ENCODE data around the gene CLN3. TPM values are rescaled to one million over a fixed set of nuclear protein-coding genes. Genes with fewer than 3 reads are reported as not detected.

The CLN3 gene
- total and polyA plus RNA-seq, 2 of the 13 experiments (the other 11 are each of a cell fraction or from before 2014, with no cell fraction given), result 23.4 to 46.8 TPM

- no peak for TF ChIP-seq HINFP (CRISPR knock-in tag; IDR thresholded peaks at IDR 0.05; ENCODE audit: low read depth)
- no peak for TF ChIP-seq LBX2 (CRISPR knock-in tag; IDR thresholded peaks at IDR 0.05; ENCODE audit: borderline replicate concordance)
- TF ChIP-seq ZNF292 (CRISPR knock-in tag; IDR thresholded peaks at IDR 0.05; ENCODE audit: borderline replicate concordance, low read depth), result 0 out of 2 replicates have a peak, but pooled peaks have one; percentile 14
- 0 out of 2 replicates have a peak, but pooled peaks have one; percentile 32 for TF ChIP-seq ZNF225 (CRISPR knock-in tag; IDR thresholded peaks at IDR 0.05)
- no peak for TF ChIP-seq ZHX1 (CRISPR knock-in tag; IDR thresholded peaks at IDR 0.05; ENCODE audit: low read depth)
- TF ChIP-seq CBFB (CRISPR knock-in tag; IDR thresholded peaks at IDR 0.05), result no peak
- TF ChIP-seq FOSL2 (CRISPR knock-in tag; IDR thresholded peaks at IDR 0.05), result peak; percentile 62
- 0 out of 2 replicates have a peak, but pooled peaks have one; percentile 57 for TF ChIP-seq ZNF776 (CRISPR knock-in tag; IDR thresholded peaks at IDR 0.05)
- TF ChIP-seq TBL1XR1 (IDR thresholded peaks at IDR 0.05; ENCODE audit: borderline replicate concordance, low read length, partially characterized antibody), result no peak
- no peak for TF ChIP-seq ZNF235 (CRISPR knock-in tag; IDR thresholded peaks at IDR 0.05; ENCODE audit: borderline replicate concordance)
- TF ChIP-seq GABPA (IDR thresholded peaks at IDR 0.05; ENCODE audit: low read depth, low read length), result no peak
- no peak for TF ChIP-seq GABPA (CRISPR knock-in tag; IDR thresholded peaks at IDR 0.05; ENCODE audit: low read depth)
- 0 out of 2 replicates have a peak, but pooled peaks have one; percentile 39 for TF ChIP-seq ZNF710 (CRISPR knock-in tag; IDR thresholded peaks at IDR 0.05; ENCODE audit: borderline replicate concordance)
- TF ChIP-seq ZFY (CRISPR knock-in tag; IDR thresholded peaks at IDR 0.05), result no peak
- no peak for TF ChIP-seq RBFOX2 (IDR thresholded peaks at IDR 0.05; ENCODE audit: low read depth, low read length)
- 0 out of 2 replicates have a peak, but pooled peaks have one; percentile 37 for TF ChIP-seq ZNF563 (CRISPR knock-in tag; IDR thresholded peaks at IDR 0.05)
- TF ChIP-seq KLF11 (CRISPR knock-in tag; IDR thresholded peaks at IDR 0.05), result no peak
- no peak for TF ChIP-seq SOX6 (IDR thresholded peaks at IDR 0.05)
- 0 out of 2 replicates have a peak, but pooled peaks have one; percentile 15 for TF ChIP-seq SOX6 (CRISPR knock-in tag; IDR thresholded peaks at IDR 0.05)
- TF ChIP-seq CENPT (CRISPR knock-in tag; IDR thresholded peaks at IDR 0.05; ENCODE audit: low read depth), result no peak
- no peak for TF ChIP-seq ZNF672 (CRISPR knock-in tag; IDR thresholded peaks at IDR 0.05)
- no peak for TF ChIP-seq KLF13 (CRISPR knock-in tag; IDR thresholded peaks at IDR 0.05)
- TF ChIP-seq ZNF777 (CRISPR knock-in tag; IDR thresholded peaks at IDR 0.05), result no peak
- no peak for TF ChIP-seq ZNF570 (CRISPR knock-in tag; IDR thresholded peaks at IDR 0.05; ENCODE audit: borderline replicate concordance)
- TF ChIP-seq ZNF7 (CRISPR knock-in tag; IDR thresholded peaks at IDR 0.05), result no peak
These were observed 11.8 kb upstream of the CLN3 start (continued) for GRCh38 chr16:28503470-28504259.

Data from HepG2 (cell line).